GM10266 (cell line): ENCODE results near the gene FAM20C.

Experiments used
- DNase-seq: peaks from one replicate; pipeline ENCODE4 v3.0.0; 2012; ENCODE audit errors: extremely low spot score
- CTCF ChIP-seq: IDR thresholded peaks from 2 replicates; pipeline ENCODE4 v1.5.1; 2012; ENCODE audit warnings: mild to moderate bottlenecking, low read depth; ENCODE audit not compliant: control insufficient read depth, insufficient read depth; ENCODE audit errors: missing control alignments

Gene FAM20C

DNA sequence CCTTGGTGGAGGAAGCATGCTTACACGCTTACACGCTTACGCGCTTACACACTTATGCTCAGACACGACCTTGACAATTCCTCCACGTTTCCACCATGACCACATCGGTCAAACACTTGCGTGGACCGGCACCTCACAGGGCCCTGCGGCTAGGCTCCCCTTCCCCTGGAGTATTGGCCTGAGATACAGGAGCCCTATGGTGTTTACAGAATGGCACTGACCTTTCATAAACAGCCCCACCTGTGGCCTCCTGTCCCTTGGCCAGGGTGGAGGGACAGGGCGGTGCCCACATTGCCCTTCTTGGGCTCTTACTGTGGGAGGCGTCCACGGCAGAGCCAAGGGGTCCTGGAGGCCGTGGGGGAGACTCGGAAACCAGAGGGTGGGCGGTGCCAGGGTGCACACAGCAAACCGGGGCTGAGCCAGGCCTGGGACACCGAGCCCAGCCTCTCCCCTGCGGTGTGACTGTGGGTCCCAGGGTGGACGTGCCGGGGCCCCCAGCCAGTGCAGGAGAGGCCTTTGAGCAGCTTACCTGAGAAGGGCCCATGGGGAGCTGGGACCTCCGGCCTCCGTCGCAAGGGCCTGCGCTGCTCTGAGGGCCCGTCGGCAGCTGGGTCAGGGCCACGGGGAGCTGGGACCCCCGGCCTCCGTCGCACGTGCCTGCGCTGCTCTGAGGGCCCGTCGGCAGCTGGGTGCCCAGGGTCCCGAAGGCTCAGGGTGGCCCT lies 53.4 kb downstream of the FAM20C start:
- no peak for DNase-seq
- no peak for TF ChIP-seq CTCF

DNA sequence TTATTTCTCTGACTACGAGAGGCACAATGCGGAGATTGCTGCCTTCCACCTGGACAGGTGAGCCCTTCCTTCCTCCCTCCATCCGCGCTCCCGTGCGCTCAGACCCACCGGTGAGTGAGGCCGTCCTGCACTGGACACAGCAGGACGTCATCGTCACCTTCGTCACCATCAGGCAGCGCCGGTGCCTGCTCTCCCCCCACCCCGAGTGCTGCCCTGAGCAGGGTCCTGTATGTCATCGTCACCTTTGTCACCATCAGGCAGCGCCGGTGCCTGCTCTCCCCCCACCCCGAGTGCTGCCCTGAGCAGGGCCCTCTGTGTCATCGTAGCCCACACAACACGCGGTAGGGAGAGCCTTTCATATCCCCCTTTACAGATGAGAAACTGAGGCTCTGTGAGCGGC lies 54.1 kb downstream of the FAM20C start:
- TF ChIP-seq CTCF: no peak
- DNase-seq: no peak

- no peak for DNase-seq
These were observed 54.8 kb downstream of the FAM20C start for GRCh38 chr7:247181-247580.

DNA sequence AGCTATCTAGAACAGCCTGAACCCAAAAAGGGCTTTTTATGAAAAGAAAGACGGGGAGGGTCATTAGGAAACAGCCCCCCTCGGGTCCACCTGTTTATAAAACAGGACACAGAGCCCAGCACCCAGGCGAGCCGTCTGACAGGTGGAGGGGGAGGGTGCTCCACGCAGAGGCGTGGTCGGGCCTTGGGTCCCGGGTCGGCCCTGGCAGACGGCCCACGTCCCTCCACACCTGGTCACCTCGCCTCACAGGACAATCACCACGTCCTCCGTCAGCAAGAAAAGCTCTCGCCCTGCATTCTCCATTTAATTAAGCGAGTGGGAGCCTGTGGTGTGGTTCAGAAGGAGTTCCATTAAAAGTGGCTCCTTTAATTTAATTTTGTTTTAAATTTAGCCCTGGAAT lies 55.3 kb downstream of the FAM20C start:
- DNase-seq: no peak
- TF ChIP-seq CTCF: no peak

More at GRCh38 chr7:247181-247580, 54.8 kb downstream of the FAM20C start:
- no peak for TF ChIP-seq CTCF

DNA sequence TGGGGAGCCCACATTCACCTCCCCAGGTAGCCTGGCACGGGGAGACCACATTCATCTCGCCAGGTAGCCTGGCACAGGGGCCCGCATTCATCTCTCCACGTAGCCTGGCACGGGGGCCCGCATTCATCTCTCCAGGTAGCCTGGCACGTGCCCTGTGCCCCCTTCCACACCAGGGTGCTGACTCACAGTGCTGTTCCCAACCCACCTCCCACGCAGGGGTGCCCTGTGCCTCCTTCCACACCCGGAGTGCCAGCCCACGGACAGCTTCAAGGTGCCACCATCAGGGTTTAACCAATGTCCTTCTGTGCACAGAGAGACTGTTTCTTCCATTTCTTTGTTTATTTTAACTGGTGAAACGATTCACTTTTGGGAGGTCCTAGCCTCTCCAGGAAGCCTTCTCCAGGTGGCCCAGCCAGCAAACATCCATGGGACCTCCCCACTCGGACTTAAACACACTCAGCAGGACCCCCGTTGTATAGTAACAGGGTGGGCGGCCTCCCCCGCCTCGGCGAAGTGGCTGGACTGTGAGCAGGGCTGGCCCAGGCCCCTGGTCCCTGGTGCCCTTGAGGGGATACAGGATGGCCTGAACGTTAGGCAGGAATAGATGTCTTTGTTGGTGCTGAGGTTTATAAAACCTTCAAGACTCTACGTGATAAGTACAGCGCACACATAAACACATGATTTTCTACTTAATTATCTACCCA lies 56.5 kb downstream of the FAM20C start:
- no peak for DNase-seq
- no peak for TF ChIP-seq CTCF

- TF ChIP-seq CTCF: no peak
- no peak for DNase-seq
These were observed 57.6 kb downstream of the FAM20C start for GRCh38 chr7:249989-250388.

GRCh38 chr7:250523-250922 lies 58.2 kb downstream of the FAM20C start:
- no peak for TF ChIP-seq CTCF

More at GRCh38 chr7:250523-250922, 58.2 kb downstream of the FAM20C start:
- DNase-seq: no peak
